Thyroid gland (tissue), 4 donors: Measurements from ENCODE around the gene SLC13A5.

Source experiments
- CTCF ChIP-seq, 6 experiments: fragments of 200-600 bp in 3 of 6; fragments of 450-650 bp in 3 of 6; sonication (generic) in 3 of 6; IDR thresholded peaks; one replicate each; pipeline ENCODE4 v1.5.1; 2016 to 2019; ENCODE audit warnings: antibody characterized with exemption in 6 of 6, mild to moderate bottlenecking in 2 of 6, inconsistent platforms in 1 of 6, moderate library complexity in 1 of 6
- POLR2A ChIP-seq, 2 donors: fragments of 450-650 bp; IDR thresholded peaks; one replicate each; pipeline ENCODE4 v1.6.1; 2017; ENCODE audit warnings: antibody characterized with exemption in 2 of 2, mild to moderate bottlenecking in 2 of 2, moderate library complexity in 1 of 2

GRCh38 chr17:6712058-6712853 lies 913 bp downstream of the SLC13A5 start:
- TF ChIP-seq CTCF (IDR thresholded peaks at IDR 0.05) (no peak), POLR2A (IDR thresholded peaks at IDR 0.05) (no peak)
